Hepatocyte (in vitro differentiated cells): Measurements from ENCODE around the gene HMOX1. TPM values are rescaled to one million over a fixed set of nuclear protein-coding genes. Genes with fewer than 3 reads are reported as not detected.
"Not testable (repeated sequence)": the region's sequence is repeated elsewhere in the genome, so short reads cannot be mapped to it uniquely, and the experiment has no call there.

Source experiments
- DNase-seq: peaks from one replicate; pipeline ENCODE4 v3.0.0-alpha.2; 2016; ENCODE audit warnings: low spot score
- H2AFZ ChIP-seq: fragments of 200-600 bp; sonication (generic); 2 replicates; pipeline ENCODE4 v1.6.0; 2016; ENCODE audit warnings: antibody characterized with exemption, mild to moderate bottlenecking
- H3K27ac ChIP-seq: fragments of 200-600 bp; sonication (generic); 2 replicates; pipeline ENCODE4 v1.5.1; 2016; ENCODE audit warnings: mild to moderate bottlenecking
- H3K27me3 ChIP-seq: fragments of 200-600 bp; sonication (generic); 2 replicates; pipeline ENCODE4 v1.6.1; 2016
- H3K36me3 ChIP-seq: fragments of 200-600 bp; sonication (generic); replicated peaks from 2 replicates; pipeline ENCODE4 v1.5.1; 2016; ENCODE audit warnings: low read depth; ENCODE audit not compliant: insufficient read depth
- H3K4me1 ChIP-seq: fragments of 200-600 bp; sonication (generic); 2 replicates; pipeline ENCODE4 v1.5.1; 2016; ENCODE audit warnings: mild to moderate bottlenecking, moderate library complexity; ENCODE audit not compliant: insufficient read depth
- H3K4me2 ChIP-seq: fragments of 200-600 bp; sonication (generic); 2 replicates; pipeline ENCODE4 v1.6.0; 2016
- H3K4me3 ChIP-seq: fragments of 200-600 bp; sonication (generic); 2 replicates; pipeline ENCODE4 v1.5.1; 2016; ENCODE audit warnings: mild to moderate bottlenecking
- H3K79me2 ChIP-seq: fragments of 200-600 bp; sonication (generic); 2 replicates; pipeline ENCODE4 v1.6.0; 2017; ENCODE audit warnings: mild to moderate bottlenecking
- H3K9me2 ChIP-seq: fragments of 200-600 bp; sonication (generic); replicated peaks from 2 replicates; pipeline ENCODE4 v1.6.0; 2017; ENCODE audit warnings: mild to moderate bottlenecking; ENCODE audit not compliant: insufficient read depth
- H3K9me3 ChIP-seq: fragments of 200-600 bp; sonication (generic); 2 replicates; pipeline ENCODE4 v1.5.1; 2016; ENCODE audit warnings: low read depth, mild to moderate bottlenecking
- H4K20me1 ChIP-seq: fragments of 200-600 bp; sonication (generic); 2 replicates; pipeline ENCODE4 v1.6.0; 2016; ENCODE audit warnings: mild to moderate bottlenecking; ENCODE audit not compliant: insufficient read depth, poor library complexity, severe bottlenecking
- CTCF ChIP-seq: fragments of 200-600 bp; sonication (generic); IDR thresholded peaks from 2 replicates; pipeline ENCODE4 v1.5.1; 2016; ENCODE audit warnings: antibody characterized with exemption, mild to moderate bottlenecking; ENCODE audit not compliant: poor library complexity
- EZH2 ChIP-seq: fragments of 200-600 bp; sonication (generic); IDR thresholded peaks from 2 replicates; pipeline ENCODE4 v1.6.1; 2016; ENCODE audit warnings: antibody characterized with exemption, mild to moderate bottlenecking, borderline replicate concordance
- EZH2phosphoT487 ChIP-seq: fragments of 200-600 bp; sonication (generic); IDR thresholded peaks from one replicate; pipeline ENCODE4 v1.6.1; 2018; ENCODE audit warnings: antibody characterized with exemption, mild to moderate bottlenecking, low read depth, moderate library complexity; ENCODE audit not compliant: unreplicated experiment, severe bottlenecking
- WGBS: methylation state at CpG from one replicate; pipeline ENCODE4 v1.1.6; 2016; ENCODE audit warnings: low lambda C conversion rate; ENCODE audit errors: missing lambda C conversion rate; 5-methylcytosine and 5-hydroxymethylcytosine counted together
- polyA plus RNA-seq: library from polyadenylated mRNA; unstranded; fragments of >200 nt; fragmentation: Nextera tagmentation; extraction: Ambion mirVana; gene quantifications from 2 replicates; pipeline ENCODE4 v1.2.1, GENCODE V29; 2016
- total RNA-seq: library from RNA; depleted of rRNA; stranded (reverse); fragments of >200 nt; gene quantifications from 2 replicates; pipeline ENCODE4 v1.2.3, GENCODE V29; 2014

Gene HMOX1
- total and polyA plus RNA-seq, 2 experiments from 2014 or later, result 43.8 to 58.6 TPM

- no peak overlapping the region for H3K4me2 ChIP-seq
- WGBS, result 88% methylated on average over 2 of the region's 2 CpGs
These were observed 56.2 kb downstream of the HMOX1 start for GRCh38 chr22:35437049-35437448.

GRCh38 chr22:35438673-35439364 is 57.9 kb downstream of the HMOX1 start:
- H3K27me3 ChIP-seq, H4K20me1 ChIP-seq, H3K36me3 ChIP-seq, H3K9me2 ChIP-seq, H3K79me2 ChIP-seq, H3K27ac ChIP-seq, H2AFZ ChIP-seq, H3K4me1 ChIP-seq, H3K4me2 ChIP-seq, H3K4me3 ChIP-seq, H3K9me3 ChIP-seq, DNase-seq: not testable (repeated sequence)
- WGBS, result 64% methylated on average over 3 of the region's 3 CpGs

More at GRCh38 chr22:35437049-35437448, 56.2 kb downstream of the HMOX1 start:
- H3K27me3 ChIP-seq, result no peaks in the 10 kb centered on the region
- H3K4me1 ChIP-seq, result no peaks in the 10 kb centered on the region
- no peak overlapping the region for H3K27ac ChIP-seq
- no peaks in the 10 kb centered on the region for H3K9me2 ChIP-seq
- no peaks in the 10 kb centered on the region for H4K20me1 ChIP-seq
- no peaks in the 10 kb centered on the region for H3K79me2 ChIP-seq
- no peaks in the 10 kb centered on the region for H3K36me3 ChIP-seq
- no peak for DNase-seq
- no peak overlapping the region for H2AFZ ChIP-seq
- no peak overlapping the region for H3K4me3 ChIP-seq
- no peak for TF ChIP-seq EZH2phosphoT487
- TF ChIP-seq EZH2, result no peak
- TF ChIP-seq CTCF, result no peak
- no peaks in the 10 kb centered on the region for H3K9me3 ChIP-seq

GRCh38 chr22:35439365-35439717 is 58.4 kb downstream of the HMOX1 start:
- H3K4me3 ChIP-seq, result no peak overlapping the region
- DNase-seq, result no peak
- WGBS, result 93% methylated on average over 1 of the region's 1 CpG
- no peak for TF ChIP-seq CTCF
- TF ChIP-seq EZH2phosphoT487, result no peak
- no peak for TF ChIP-seq EZH2
- H3K27me3 ChIP-seq, result no peaks in the 10 kb centered on the region
- H3K36me3 ChIP-seq, result no peaks in the 10 kb centered on the region
- no peak overlapping the region for H3K4me2 ChIP-seq
- no peaks in the 10 kb centered on the region for H3K9me3 ChIP-seq
- H3K79me2 ChIP-seq, result no peaks in the 10 kb centered on the region
- no peaks in the 10 kb centered on the region for H3K9me2 ChIP-seq
- H2AFZ ChIP-seq, result no peak overlapping the region
- H3K27ac ChIP-seq, result no peak overlapping the region
- no peaks in the 10 kb centered on the region for H4K20me1 ChIP-seq
- H3K4me1 ChIP-seq, result no peaks in the 10 kb centered on the region

- no peak for TF ChIP-seq CTCF
- no peak for TF ChIP-seq EZH2
- TF ChIP-seq EZH2phosphoT487, result no peak
- H2AFZ ChIP-seq, result no peak overlapping the region
- no peaks in the 10 kb centered on the region for H3K79me2 ChIP-seq
- no peaks in the 10 kb centered on the region for H3K9me3 ChIP-seq
- no peaks in the 10 kb centered on the region for H3K9me2 ChIP-seq
- H3K36me3 ChIP-seq, result no peaks in the 10 kb centered on the region
- WGBS, result 87% methylated on average over 3 of the region's 3 CpGs
- no peaks in the 10 kb centered on the region for H3K4me1 ChIP-seq
- H3K27ac ChIP-seq, result no peak overlapping the region
- H3K4me2 ChIP-seq, result no peak overlapping the region
- no peaks in the 10 kb centered on the region for H4K20me1 ChIP-seq
- DNase-seq, result no peak
- H3K27me3 ChIP-seq, result no peaks in the 10 kb centered on the region
- H3K4me3 ChIP-seq, result no peak overlapping the region
These were observed 59.2 kb downstream of the HMOX1 start for GRCh38 chr22:35440129-35440528.
